Mucosa of rectum (tissue), 2 donors: ENCODE results near the gene TFPT.
"Not testable (repeated sequence)": the region's sequence is repeated elsewhere in the genome, so short reads cannot be mapped to it uniquely, and the experiment has no call there.

Experiments used
- H3K27ac ChIP-seq, 2 donors: one replicate each; pipeline ENCODE4 v1.7.0; 2013; ENCODE audit warnings: inconsistent platforms in 2 of 2, low read depth in 2 of 2, low read length in 2 of 2
- H3K27me3 ChIP-seq, 2 donors: one replicate each; pipeline ENCODE4 v1.7.0; 2013; ENCODE audit warnings: low read length in 2 of 2; ENCODE audit not compliant: control insufficient read depth in 2 of 2, insufficient read depth in 2 of 2
- H3K36me3 ChIP-seq, 2 donors: one replicate each; pipeline ENCODE4 v1.7.0; 2013; ENCODE audit warnings: low read length in 2 of 2; ENCODE audit not compliant: control insufficient read depth in 2 of 2, insufficient read depth in 2 of 2
- H3K4me1 ChIP-seq, 2 donors: one replicate each; pipeline ENCODE4 v1.7.0; 2013; ENCODE audit warnings: low read length in 2 of 2, mild to moderate bottlenecking in 1 of 2; ENCODE audit not compliant: control insufficient read depth in 2 of 2, insufficient read depth in 2 of 2
- H3K4me3 ChIP-seq, 2 donors: one replicate each; pipeline ENCODE4 v1.7.0; 2013; ENCODE audit warnings: low read length in 2 of 2
- H3K9ac ChIP-seq, 2 donors: one replicate each; pipeline ENCODE4 v1.7.0; 2013; ENCODE audit warnings: low read length in 2 of 2, low read depth in 1 of 2, mild to moderate bottlenecking in 1 of 2
- H3K9me3 ChIP-seq, 2 donors: one replicate each; pipeline ENCODE4 v1.7.0; 2013; ENCODE audit warnings: low read length in 2 of 2; ENCODE audit not compliant: control insufficient read depth in 2 of 2
- donor health status: healthy.
- donor health status: Normal muscosa, but diverticular disease.

The TFPT gene

DNA sequence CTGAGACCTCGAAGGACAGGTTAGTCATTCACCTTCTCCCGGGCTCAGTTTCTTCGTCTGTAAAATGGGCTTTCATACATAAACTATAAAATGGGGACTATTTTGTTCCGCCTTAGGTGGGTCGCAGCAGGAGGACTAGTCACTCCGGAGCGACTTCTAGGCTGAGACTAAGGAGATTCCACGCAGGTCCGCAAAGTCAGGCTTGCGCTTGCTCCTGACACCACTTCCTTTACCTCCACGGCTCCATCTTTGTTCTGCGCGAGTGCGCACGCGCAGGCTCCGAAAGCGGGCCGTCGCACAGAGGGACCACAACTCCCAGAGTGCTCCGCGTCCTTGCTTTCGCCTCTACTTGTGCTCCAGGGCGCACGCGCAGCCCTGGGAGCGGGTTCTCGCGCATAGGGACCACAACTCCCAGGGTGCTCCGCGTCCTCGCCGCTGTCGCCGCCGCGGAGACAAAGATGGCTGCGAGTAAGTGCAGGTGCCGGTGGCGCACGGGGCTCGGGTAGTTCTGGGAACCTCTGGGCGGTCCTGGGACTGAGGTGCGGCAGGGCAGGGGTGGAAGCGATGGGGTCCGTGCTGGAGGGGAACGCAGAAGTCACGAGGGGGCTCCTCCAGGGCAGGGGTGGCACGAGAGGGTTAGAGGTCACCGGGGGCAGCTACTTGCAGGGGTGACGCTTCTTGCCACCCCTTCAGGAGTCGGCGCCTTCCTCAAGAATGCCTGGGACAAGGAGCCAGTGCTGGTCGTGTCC, 12.9 kb downstream of the TFPT start, which contains the start of gene NDUFA3:
Gene NDUFA3, plus strand, starts transcription at position 435 of the 749 bp plus-strand sequence. Its CDS starts 24 bp downstream, at position 459.
- Histone ChIP-seq H3K36me3 (peaks cover 13 to 23% of the 10 kb centered on the region in 2 donors), H3K27me3 (no peaks in the 10 kb centered on the region), H3K4me3 (peak within 1 kb of the TSS; percentile 93 to 100), H3K27ac (peak within 1 kb of the TSS; percentile 46 to 68), H3K4me1 (peaks cover 8 to 12% of the 10 kb centered on the region in 2 donors), H3K9me3 (no peaks in the 10 kb centered on the region), H3K9ac (peak within 1 kb of the TSS; percentile 79 to 84)

DNA sequence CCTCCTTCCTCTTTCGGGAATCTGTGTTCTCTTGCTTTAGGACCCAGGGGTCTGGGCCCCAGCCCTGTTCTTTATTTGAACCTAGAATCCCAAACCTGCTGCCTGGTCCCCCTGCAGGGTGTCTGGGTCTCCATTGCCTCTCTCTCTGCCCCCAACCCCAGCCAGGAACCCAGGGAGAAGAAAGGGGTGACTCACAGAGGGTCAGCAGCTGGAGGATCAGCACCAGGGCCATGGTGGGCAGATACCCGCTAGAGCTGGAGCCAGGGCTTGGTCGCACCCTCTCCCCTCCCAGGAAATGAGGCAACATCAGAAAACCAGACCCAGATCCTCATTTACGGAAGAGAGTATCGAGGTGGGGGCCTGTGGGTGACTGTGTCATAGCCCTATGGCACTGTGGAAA, 14.9 kb downstream of the TFPT start, which contains the start of gene OSCAR:
Gene OSCAR, minus strand, starts transcription at position 243 of the 400 bp plus-strand sequence. Its CDS starts 11 bp downstream, at position 232.
- Histone ChIP-seq H3K4me1 (peaks cover 13 to 16% of the 10 kb centered on the region in 2 donors), H3K36me3 (peaks cover 0 to 3% of the 10 kb centered on the region in 2 donors), H3K9me3 (no peaks in the 10 kb centered on the region), H3K4me3 (no peak within 1 kb of the TSS), H3K27ac (no peak within 1 kb of the TSS), H3K27me3 (peaks cover 0 to 6% of the 10 kb centered on the region in 2 donors), H3K9ac (no peak within 1 kb of the TSS)

DNA sequence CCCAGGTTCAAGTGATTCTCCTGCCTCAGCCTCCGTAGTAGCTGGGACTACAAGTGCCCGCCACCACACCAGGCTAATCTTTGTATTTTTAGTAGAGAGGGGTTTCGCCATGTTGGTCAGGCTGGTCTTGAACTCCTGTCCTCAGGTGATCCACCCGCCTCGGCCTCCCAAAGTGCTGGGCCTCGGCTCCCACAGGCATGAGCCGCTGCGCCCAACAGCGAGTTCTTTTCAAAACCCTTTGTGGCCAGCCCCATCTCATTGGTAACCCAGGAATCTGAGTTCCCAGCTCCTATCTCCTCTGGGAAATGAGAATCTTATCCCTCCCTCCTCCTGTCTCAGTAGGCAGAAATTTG, 15.6 kb downstream of the TFPT start:
- H3K4me3 ChIP-seq, H3K27me3 ChIP-seq, H3K9ac ChIP-seq, H3K27ac ChIP-seq, H3K36me3 ChIP-seq, H3K9me3 ChIP-seq: not testable (repeated sequence)
- peaks cover 13 to 16% of the 10 kb centered on the region in 2 donors for H3K4me1 ChIP-seq

DNA sequence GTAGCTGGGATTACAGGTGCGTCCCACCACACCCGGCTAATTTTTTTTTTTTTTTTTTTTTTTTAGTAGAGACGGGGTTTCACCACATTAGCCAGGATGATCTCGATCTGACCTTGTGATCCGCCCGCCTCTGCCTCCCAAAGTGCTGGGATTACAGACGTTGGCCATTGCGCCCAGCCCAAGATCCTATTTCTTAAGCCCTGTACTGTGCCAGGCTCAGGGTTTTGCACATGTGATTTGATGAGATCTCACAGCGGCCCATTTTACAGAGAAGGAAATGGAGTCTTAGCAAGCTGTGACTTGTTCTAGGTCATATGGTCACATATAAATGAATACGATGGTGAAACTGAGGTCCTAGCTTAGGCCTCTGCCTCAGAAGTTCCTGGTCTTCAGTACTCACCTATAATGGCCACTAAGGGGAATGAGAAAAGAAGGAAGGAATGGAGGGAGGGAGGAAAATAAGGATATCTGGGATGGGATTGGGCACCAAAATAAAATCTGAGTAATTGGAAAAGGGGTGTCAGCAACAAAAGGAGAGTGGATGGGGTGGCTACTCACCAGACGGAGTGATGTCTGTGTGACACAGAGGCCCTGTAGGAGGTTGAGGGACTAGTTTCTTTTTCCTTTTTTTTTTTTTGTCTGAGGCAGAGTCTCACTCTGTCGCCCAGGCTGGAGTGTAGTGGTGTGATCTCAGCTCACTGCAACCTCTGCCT, 16.1 kb downstream of the TFPT start:
- no peak overlapping the region for H3K4me3 ChIP-seq
- H3K4me1 ChIP-seq: peaks cover 13 to 16% of the 10 kb centered on the region in 2 donors
- no peak overlapping the region for H3K9ac ChIP-seq
- H3K27me3 ChIP-seq: peaks cover 4 to 11% of the 10 kb centered on the region in 2 donors
- H3K36me3 ChIP-seq: no peaks in the 10 kb centered on the region
- no peaks in the 10 kb centered on the region for H3K9me3 ChIP-seq
- H3K27ac ChIP-seq: no peak overlapping the region

DNA sequence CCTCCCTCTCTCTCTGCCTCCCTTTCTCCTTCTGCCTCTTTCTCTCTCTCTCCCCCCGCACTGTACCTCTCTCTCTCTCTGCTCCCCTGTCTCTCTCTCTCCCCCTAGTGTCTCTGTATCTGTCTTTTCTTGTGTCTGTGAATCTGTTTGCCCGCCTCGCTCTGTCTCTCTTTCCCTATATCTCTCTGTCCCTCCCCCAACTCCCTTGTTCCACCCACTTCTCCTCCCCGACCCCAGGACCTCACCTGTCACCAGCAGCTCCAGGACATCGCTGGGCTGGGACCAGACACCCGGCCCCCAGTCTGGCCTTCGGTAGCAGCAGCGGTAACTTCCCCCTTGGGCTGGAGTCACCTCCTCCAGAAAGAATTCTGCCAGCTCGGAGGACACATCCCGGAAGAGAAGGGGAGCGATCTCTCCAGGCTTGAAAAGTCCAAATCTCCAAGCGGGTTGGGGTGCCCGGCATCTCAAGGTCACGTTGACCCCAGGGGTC, 18.8 kb downstream of the TFPT start:
- H3K27me3 ChIP-seq: peaks cover 4 to 11% of the 10 kb centered on the region in 2 donors
- H3K9me3 ChIP-seq: no peaks in the 10 kb centered on the region
- H3K36me3 ChIP-seq: no peaks in the 10 kb centered on the region
- no peak overlapping the region for H3K27ac ChIP-seq
- peak overlapping the region in 1 of 2 donors; percentile 40 for H3K9ac ChIP-seq
- peaks cover 4 to 6% of the 10 kb centered on the region in 2 donors for H3K4me1 ChIP-seq
- peak overlapping the region; percentile 45 to 54 for H3K4me3 ChIP-seq

DNA sequence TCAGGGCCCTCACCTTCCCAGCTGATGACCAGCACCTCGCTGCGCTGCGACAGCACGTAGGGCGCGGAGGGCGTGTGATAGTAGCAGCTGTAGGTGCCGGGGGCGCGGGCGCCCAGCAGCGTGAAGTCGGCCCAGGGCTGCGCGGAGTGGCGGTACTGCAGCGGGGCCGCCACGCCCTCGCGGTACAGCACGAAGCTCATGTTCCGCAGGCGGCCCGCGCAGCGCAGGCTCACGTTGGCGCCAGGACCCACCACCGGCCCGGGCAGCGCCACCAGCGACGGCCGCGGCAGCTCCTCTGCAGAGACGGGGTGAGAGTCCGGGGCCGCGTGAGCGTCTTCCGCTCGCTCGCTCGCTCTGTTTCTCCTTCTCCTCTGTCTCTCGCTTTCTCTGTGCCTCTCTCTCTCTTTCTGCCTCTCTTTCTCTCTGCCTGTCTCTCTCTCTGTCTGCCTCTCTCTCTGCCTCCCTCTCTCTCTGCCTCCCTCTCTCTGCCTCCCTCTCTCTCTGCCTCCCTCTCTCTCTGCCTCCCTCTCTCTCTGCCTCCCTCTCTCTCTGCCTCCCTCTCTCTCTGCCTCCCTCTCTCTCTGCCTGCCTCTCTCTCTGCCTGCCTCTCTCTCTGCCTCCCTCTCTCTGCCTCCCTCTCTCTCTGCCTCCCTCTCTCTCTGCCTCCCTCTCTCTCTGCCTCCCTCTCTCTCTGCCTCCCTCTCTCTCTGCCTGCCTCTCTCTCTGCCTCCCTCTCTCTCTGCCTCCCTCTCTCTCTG, 19.4 kb downstream of the TFPT start:
- H3K9me3 ChIP-seq, H3K36me3 ChIP-seq, H3K27ac ChIP-seq, H3K4me1 ChIP-seq: not testable (repeated sequence)
- Histone ChIP-seq H3K27me3 (peaks cover 4 to 11% of the 10 kb centered on the region in 2 donors), H3K4me3 (peak overlapping the region; percentile 52 to 54), H3K9ac (peak overlapping the region in 1 of 2 donors; percentile 40)

DNA sequence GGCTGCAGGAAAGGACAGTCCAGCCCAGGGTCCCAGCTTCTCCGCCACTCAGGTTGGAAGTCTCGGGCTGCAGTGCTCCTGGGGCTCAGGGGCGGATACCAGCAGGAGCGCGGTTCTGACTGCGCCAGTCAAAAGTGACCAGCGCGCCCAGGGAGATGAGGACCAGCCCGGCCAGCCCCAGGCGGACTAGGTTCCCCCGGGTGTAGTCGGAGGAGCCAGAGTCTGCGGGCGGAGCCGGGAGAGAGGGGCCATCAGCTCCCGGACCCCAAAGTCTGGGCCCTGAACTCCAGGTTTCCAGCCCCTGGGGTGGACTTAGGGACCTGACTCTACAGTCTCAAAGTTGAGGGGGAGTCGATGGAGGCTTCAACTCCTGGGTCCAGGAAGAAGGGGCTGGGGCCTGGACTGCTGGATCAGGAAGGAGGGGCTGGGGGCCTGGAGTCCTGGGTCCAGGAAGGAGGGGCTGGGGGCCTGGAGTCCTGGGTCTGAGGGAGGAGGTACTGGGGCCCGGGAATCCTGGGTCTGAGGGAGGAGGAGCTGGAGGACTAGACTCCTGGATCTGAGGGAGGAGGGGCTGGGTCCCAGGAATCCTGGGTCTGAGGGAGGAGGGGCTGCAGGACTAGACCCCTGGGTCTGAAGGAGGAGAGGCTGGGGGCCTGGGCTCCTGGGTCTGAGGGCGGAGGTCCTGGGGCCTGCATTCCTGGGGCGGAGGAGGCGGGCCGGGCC, 20.2 kb downstream of the TFPT start:
- Histone ChIP-seq H3K4me1 (peaks cover 4 to 6% of the 10 kb centered on the region in 2 donors), H3K4me3 (peak overlapping the region in 1 of 2 donors; percentile 19), H3K27me3 (peaks cover 4 to 11% of the 10 kb centered on the region in 2 donors), H3K27ac (no peak overlapping the region), H3K36me3 (no peaks in the 10 kb centered on the region), H3K9me3 (no peaks in the 10 kb centered on the region), H3K9ac (peak overlapping the region in 1 of 2 donors; percentile 29)

DNA sequence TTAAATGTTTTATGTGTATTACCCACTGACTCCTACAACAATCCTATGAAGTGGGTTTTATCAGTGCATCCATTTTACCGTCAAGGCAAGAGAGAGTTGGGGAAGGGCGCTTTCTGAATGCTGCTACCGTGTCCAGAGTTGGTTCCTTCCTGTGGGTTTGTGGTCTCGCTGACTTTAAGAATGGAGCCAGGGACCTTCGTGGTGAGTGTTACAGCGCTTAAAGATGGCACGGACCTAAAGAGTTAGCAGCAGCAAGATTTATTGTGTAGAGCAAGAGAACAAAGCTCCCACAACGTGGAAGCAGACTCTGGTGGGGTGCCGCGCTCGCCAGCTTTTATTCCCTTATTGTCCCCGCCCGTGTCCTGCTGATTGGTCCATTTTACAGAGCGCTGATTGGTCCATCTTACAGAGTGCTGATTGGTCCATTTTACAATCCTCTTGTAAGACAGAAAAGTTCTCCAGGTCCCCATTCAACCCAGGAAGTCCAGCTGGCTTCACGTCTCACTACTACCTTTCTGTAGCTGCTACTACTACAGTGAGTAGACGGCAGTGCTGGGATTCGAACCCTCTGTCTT, 20.9 kb downstream of the TFPT start:
- no peak overlapping the region for H3K9ac ChIP-seq
- H3K9me3 ChIP-seq: no peaks in the 10 kb centered on the region
- peaks cover 4 to 11% of the 10 kb centered on the region in 2 donors for H3K27me3 ChIP-seq
- no peak overlapping the region for H3K27ac ChIP-seq
- H3K4me1 ChIP-seq: peaks cover 4 to 6% of the 10 kb centered on the region in 2 donors
- no peaks in the 10 kb centered on the region for H3K36me3 ChIP-seq
- H3K4me3 ChIP-seq: no peak overlapping the region

DNA sequence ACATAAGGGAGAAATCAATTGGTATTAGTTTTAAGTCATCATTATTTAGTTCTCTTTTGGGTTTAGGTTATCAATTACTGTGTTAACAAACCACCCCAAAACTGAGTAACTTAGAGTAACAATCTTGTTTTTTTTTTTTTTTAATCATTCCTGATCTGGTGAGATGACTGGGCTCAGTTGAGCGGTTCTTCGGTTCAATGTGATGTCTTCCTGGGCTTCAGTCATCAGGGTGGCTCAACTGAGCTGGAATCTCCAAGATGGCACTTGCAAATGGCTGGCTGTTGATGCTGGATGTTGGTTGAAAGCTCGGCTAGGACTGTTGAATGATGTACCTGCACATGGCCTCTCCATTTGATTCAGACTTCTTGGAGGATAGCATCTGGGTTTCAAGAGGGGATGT, 31.0 kb downstream of the TFPT start:
- no peaks in the 10 kb centered on the region for H3K27me3 ChIP-seq
- no peak overlapping the region for H3K27ac ChIP-seq
- no peaks in the 10 kb centered on the region for H3K4me1 ChIP-seq
- H3K9ac ChIP-seq: no peak overlapping the region
- peaks cover 0 to 6% of the 10 kb centered on the region in 2 donors for H3K9me3 ChIP-seq
- no peak overlapping the region for H3K4me3 ChIP-seq
- no peaks in the 10 kb centered on the region for H3K36me3 ChIP-seq
